Cerebellar nuclear complex (tissue), 1 donor: Measurements from ENCODE around the gene ZBTB46.
"Not testable (repeated sequence)": the region's sequence is repeated elsewhere in the genome, so short reads cannot be mapped to it uniquely, and the experiment has no call there.

Source experiments
- DNase-seq, 2 experiments: peaks; one replicate each; lab custom pipeline; 2025; lab: John Stamatoyannopoulos, UW

ZBTB46 gene

GRCh38 chr20:63814891-63815614 lies 16.0 kb downstream of the ZBTB46 start:
- DNase-seq = no peak

DNA sequence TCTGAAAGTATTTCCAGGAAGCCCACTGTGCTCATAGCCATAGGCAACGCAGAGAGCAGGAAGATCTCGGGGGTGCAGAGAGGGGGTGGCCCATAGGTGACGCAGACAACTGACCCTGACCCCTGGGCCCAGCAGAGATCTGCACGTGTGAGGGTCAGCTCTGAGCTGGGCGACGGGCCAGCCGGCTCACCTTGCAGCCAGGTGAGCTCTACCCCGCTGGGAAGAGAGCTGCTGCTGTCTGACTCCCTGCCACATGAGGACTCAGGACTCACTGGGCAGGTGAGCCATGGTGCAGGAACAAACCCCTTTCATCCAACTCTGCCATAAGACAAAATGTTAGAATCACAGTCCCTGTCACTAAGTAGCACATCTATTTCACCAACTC lies 19.6 kb downstream of the ZBTB46 start:
- DNase-seq = no peak

DNA sequence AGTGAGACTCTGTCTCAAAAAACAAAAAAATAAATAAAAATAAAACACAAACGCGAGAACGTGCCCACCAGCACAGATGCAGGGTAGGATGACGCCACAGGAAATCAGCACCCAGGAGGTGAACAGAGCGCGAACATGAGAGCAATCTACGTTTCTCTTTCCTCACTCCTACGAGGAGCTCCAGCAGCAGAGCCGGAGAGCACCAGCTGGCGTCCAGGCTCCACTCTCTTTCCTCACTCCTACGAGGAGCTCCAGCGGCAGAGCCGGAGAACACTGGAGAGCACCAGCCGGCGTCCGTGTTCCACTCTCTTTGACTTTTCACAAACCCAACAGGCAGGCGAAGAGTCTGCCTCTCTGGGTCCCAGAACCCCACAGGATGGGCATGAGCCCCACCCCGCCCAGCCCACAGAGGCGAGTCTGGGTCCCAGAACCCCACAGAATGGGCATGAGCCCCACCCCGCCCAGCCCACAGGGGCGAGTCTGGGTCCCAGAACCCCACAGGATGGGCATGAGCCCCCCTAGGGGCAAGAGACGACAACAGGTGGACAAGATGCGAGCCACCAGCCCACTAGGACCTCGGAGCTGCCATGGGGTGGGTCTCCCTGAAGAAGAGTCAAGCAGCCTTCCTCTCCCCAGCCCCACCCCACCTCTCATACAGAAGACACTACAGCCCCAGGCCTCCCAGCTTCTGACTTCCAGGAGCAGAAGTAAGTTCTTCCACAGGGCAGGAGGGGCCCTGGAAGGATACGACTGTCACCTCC lies 20.2 kb downstream of the ZBTB46 start:
- DNase-seq = no peak

DNA sequence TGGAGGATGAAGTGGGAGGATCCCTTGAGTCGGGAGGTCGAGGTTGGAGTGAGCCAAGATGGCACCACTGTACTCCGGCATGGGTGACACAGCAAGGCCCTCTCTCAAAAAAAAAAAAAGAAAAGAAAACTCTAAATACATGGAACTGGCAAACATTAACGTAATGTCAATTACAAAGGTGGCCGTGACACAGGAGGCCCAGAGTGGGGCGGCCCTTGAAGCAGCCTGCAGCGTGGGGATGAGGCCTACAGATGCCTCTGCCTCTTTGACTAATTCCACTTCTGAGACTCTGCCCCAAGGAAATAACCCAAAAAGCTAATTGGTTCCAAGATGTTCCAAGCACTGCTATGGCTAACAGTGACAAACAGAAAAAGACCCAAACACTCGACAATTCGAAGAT lies 21.2 kb downstream of the ZBTB46 start:
- DNase-seq = no peak

GRCh38 chr20:63808964-63809674 lies 21.9 kb downstream of the ZBTB46 start:
- no peak for DNase-seq

DNA sequence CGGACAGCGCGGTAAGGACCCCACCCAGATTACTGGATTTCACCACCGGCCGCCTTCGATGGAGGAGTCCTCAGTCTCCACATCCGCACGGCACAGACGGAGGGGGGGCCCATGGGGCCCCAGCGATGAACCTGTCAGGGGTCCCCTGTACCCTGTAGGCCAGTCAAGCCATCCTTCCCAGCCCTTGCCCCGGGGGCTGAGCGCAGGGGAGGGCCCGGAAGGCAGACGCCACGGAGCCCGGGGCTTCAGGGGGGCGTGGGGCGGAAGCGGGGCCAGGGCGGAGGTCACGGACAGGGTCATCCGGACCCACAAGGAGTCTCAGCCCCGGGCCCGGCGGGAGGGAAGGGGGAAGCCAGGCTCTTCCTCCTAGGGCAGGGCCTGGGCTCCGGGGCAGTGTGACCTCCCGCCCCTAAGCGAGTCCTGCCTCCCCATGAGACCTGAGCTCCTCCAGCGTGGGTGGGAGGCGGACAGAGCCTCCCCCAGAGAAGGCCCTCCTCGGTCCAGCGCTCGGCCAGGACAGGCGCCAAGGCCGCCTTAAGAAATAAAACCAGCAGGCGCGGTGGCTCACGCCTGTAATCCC lies 22.8 kb downstream of the ZBTB46 start:
- no peak for DNase-seq

- DNase-seq = no peak
These were observed 23.4 kb downstream of the ZBTB46 start for GRCh38 chr20:63807654-63808053.

- DNase-seq = no peak
These were observed 26.8 kb downstream of the ZBTB46 start for GRCh38 chr20:63804308-63804636.

DNA sequence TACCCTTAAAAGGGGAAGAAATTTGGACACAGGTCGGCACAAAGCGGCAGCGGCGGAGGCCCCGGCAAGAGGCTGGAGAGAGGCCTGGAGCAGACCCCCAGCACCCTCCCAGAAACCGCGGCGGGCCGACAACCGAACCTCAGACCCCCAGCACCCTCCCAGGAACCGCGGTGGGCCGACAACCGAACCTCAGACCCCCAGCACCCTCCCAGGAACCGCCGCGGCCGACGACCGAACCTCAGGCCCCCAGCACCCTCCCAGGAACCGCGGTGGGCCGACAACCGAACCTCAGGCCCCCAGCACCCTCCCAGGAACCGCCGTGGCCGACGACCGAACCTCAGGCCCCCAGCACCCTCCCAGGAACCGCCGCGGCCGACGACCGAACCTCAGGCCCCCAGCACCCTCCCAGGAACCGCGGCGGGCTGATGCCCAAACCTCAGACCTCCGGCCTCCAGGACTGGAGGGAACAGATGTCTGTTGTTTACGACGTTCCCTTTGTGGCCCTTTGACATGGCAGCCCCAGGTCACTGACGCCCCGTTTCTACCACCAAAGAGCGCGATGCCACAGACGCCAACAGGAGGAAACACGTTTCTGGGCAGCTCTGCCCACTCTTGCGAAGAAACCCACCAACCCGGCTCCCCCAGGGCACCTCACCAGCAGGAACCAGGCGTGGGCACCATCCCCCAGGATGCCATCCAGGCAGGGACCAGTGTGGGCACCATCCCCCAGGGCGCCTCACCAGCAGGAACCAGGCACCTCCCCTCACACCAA lies 28.4 kb downstream of the ZBTB46 start:
- DNase-seq = no peak

DNA sequence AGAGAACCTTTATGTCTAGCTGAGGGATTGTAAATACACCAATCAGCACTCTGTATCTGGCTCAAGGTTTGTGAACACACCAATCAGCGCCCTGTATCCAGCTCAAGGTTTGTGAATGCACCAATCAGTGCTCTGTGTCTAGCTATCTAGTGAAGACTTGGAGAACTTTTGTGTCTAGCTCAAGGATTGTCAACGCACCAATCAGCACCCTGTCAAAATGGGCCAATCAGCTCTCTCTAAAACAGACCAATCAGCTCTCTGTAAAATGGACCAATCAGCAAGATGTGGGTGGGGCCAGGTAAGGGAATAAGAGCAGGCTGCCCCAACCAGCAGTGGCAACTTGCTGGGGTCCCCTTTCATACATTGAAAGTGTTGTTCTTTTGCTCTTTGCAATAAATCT lies 29.9 kb downstream of the ZBTB46 start:
- DNase-seq = not testable (repeated sequence)

DNA sequence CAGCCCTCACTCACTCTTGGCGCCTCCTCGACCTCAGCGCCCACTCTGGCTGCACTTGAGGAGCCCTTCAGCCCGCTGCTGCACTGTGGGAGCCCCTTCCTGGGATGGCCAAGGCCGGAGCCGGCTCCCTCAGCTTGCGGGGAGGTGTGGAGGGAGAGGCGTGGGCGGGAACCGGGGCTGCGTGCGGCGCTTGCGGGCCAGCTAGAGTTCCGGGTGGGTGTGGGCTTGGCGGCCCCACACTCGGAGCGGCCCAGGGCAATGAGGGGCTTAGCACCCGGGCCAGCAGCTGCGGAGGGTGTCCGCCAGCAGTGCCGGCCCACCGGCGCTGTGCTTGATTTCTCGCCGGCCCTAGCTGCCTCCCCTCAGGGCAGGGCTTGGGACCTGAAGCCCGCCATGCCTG lies 30.7 kb downstream of the ZBTB46 start:
- DNase-seq = not testable (repeated sequence)

- not testable (repeated sequence) for DNase-seq
These were observed 31.9 kb downstream of the ZBTB46 start for GRCh38 chr20:63799127-63799526.

DNA sequence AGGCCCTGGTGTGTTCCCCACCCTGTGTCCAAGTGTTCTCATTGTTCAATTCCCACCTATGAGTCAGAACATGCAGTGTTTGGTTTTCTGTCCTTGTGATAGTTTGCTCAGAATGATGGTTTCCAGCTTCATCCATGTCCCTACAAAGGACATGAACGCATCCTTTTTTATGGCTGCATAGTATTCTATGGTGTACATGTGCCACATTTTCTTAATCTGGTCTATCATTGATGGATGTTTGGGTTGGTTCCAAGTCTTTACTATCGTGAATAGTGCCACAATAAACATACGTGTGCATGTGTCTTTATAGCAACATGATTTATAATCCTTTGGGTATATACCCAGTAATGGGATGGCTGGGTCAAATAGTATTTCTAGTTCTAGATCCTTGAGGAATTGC lies 33.9 kb downstream of the ZBTB46 start:
- not testable (repeated sequence) for DNase-seq

DNA sequence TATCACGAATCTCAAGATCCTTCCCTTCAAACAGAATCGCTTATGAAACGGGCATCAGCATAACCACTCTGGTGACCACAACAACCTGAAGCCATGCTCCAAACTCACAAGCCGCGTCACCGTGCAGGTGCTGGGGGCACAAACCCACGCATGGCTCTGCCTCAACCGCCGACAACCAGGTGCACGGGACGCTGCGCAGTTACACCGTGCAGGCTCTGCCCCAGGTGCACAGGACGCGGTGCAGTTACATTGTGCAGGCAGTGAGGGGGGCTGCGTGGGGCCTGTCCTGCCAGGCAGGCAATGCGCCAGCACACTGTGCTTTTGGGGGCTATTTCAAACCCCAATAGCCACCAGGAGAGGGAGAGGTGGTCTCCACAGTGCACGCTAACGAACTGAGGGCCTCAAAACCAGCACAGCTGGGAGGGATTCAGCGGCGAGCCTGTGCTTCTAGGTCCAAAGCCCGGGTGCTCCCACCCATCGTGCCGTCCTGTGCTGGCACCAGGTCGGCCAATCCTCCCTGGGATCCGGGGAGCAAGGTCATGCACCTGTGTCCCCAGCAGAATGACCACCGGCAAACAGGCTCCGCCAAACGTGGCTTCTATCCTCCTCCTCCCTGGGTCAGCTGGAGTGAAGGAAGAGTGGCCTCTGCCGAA lies 35.8 kb downstream of the ZBTB46 start:
- no peak for DNase-seq

DNA sequence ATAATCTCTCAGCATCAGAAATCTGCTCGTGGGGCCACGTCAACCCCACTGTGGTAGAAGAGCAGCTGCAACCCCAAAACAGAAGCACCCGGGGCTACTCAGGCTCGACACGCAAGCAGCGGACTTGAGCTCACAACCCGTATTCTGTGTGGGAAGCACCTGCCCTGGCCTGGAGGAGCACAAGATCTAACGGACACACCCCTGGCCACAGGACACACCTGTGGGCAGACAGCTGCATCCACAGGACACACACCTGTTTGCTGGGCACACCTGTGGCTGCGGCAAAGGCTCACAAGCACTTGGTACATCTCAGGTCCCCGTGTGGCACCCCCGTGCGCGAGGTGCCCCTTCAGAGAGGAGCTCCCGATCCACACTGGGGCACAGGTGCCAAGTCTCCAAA lies 36.5 kb downstream of the ZBTB46 start:
- no peak for DNase-seq

DNA sequence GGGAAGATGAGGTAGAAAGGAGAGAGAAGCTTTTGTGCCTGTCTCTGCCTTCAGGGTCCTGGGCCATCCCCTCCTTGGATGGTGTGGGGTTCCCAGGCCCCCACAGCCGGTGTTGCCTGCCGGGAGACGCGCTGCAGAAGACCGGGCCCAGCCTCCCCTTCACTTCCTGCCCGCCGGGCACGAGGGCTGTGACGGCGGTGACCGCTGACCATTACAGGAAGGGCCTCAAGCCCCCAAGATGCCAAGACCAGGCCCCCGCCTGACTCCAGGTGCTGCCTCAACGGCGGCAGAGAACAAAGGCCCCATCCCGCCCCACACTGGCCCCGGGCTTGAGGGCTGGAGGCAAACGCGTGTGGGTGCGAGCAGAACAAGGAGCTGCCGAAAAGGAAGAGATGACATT lies 38.2 kb downstream of the ZBTB46 start:
- DNase-seq = no peak

- DNase-seq = no peak
These were observed 39.4 kb downstream of the ZBTB46 start for GRCh38 chr20:63791497-63792156.

- no peak for DNase-seq
These were observed 40.4 kb downstream of the ZBTB46 start for GRCh38 chr20:63790572-63791168.

GRCh38 chr20:63789836-63790571 lies 41.1 kb downstream of the ZBTB46 start:
- no peak for DNase-seq

DNA sequence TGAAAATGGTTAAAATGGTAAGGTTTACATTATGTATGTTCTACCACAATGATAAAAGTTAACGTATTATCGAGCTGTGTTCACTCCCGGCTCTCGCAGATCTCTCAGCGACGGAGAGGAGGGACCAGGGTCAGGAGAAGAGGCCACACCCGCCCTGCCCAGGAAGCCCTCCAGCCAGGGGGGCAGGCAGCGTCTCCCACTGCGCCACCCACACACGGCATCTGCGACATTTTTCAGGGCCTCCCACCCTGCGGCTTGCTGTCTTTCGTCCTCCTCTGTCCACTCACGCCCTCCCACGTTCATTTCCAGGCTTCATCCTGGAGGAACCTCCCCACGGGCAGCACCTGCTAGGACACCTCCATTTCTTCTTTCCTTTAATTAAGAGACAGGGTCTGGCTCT lies 43.3 kb downstream of the ZBTB46 start:
- DNase-seq = no peak
